GM10248 (cell line): ENCODE results near the gene TMEM198.

Experiments used
- CTCF ChIA-PET: fragments of 300-600 bp; sonication (Branson Sonifier 250); formaldehyde crosslinking; extraction: SDS; loops from one replicate; lab custom pipeline; 2021; ENCODE audit warnings: antibody characterized with exemption; lab: Yijun Ruan, JAX
- POLR2A ChIA-PET: fragments of 350-650 bp; sonication (Branson Sonifier 250); formaldehyde crosslinking; extraction: SDS; loops from one replicate; lab custom pipeline; 2020; ENCODE audit warnings: antibody characterized with exemption; lab: Yijun Ruan, JAX
- DNase-seq: peaks from one replicate; pipeline ENCODE4 v3.0.0; 2012; ENCODE audit errors: extremely low spot score
- TF ChIP-seq, protein P1 (sequence below): IDR thresholded peaks from 2 replicates; pipeline ENCODE4 v1.5.1; 2012; ENCODE audit warnings: mild to moderate bottlenecking, low read depth; ENCODE audit errors: extremely low read depth, missing control alignments, control extremely low read depth

TMEM198 gene

DNA sequence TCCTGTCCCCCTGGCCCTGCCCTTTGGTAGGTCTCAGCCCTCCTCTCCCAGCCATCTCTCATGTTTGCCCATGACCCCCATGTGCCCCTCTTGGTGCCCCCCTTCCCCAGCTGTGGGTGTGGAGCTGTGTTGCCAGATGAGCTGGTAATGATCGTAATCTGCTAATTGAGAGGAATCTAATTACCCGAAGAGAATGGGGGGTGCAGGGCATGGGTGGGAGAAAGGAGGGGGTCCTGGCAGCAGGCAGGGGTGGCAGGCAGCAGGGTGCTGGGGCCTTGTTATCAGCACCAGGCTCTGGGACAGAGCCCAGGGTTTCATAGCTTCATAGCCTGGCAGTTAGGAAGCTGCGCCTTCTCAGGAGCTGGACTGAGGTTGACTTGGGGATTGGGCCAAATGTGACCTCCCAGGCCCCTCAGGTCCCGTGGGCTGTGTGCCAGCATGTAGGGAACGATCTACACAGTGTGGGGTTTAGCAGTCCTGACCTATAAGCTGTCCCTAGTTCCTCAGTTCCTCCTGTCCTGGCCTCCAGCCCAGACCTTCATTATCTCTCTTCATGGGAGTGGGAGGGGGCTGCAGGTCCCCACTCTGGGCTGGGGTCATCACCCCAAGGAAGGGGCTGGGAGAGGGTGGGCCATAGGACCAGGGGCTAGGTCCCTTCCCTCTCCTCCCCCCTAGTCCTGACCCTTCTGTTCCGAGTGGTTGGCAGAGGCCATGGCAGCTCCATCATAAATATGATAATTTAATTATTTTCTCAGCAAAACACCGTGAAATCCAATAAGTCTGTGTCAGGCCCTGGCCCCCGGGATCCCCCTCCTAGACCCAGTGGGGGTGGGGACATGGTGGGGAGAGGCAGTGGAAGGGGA lies 36.0 kb upstream of the TMEM198 start:
- DNase-seq, result no peak
- POLR2A ChIA-PET, result no interaction called here

DNA sequence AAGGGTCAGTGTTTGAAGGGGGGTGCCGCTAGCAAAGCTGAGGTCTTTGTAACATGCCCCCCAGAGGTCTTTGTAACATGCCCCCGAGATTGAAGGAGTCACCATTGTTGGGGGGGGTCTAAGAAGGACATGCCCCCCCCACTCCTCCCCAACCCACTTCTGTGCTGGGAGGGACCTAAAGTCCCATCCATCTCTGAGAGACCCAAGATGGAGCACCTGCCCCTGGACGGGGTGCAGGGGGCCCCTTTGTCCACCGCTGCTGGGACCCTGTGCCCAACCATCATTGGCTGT lies 35.4 kb upstream of the TMEM198 start:
- DNase-seq, result no peak
- CTCF ChIA-PET, result interaction anchor here (0.7 to 5.3 kb wide), 7 partner anchors 9 to 182 kb away, joined by 3 to 50 read pairs (median 4); partner anchors contain the start of gene GMPPA
- POLR2A ChIA-PET, result no interaction called here
- TF ChIP-seq, protein P1, sequence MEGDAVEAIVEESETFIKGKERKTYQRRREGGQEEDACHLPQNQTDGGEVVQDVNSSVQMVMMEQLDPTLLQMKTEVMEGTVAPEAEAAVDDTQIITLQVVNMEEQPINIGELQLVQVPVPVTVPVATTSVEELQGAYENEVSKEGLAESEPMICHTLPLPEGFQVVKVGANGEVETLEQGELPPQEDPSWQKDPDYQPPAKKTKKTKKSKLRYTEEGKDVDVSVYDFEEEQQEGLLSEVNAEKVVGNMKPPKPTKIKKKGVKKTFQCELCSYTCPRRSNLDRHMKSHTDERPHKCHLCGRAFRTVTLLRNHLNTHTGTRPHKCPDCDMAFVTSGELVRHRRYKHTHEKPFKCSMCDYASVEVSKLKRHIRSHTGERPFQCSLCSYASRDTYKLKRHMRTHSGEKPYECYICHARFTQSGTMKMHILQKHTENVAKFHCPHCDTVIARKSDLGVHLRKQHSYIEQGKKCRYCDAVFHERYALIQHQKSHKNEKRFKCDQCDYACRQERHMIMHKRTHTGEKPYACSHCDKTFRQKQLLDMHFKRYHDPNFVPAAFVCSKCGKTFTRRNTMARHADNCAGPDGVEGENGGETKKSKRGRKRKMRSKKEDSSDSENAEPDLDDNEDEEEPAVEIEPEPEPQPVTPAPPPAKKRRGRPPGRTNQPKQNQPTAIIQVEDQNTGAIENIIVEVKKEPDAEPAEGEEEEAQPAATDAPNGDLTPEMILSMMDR, result no peak

More for the DNA sequence above, 36.0 kb upstream of the TMEM198 start:
- TF ChIP-seq, protein P1, result no peak
- CTCF ChIA-PET, result interaction anchor here (0.7 to 5.3 kb wide), 11 partner anchors 8 to 213 kb away, joined by 3 to 50 read pairs (median 3); partner anchors contain the start of genes GMPPA and TMEM198

- ChIA-PET CTCF (interaction anchor here (0.7 to 5.3 kb wide), 13 partner anchors 10 to 111 kb away, joined by 3 to 50 read pairs (median 7); partner anchors contain the start of gene GMPPA), POLR2A (interaction anchor here (1.2 kb wide), 1 partner anchor 11 kb away, joined by 3 read pairs; the partner anchor contains the start of gene GMPPA)
- TF ChIP-seq, protein P1, result no peak
- no peak for DNase-seq
Measured at GRCh38 chr2:219508971-219509779, 34.7 kb upstream of the TMEM198 start.

GRCh38 chr2:219509780-219510511 lies 33.9 kb upstream of the TMEM198 start:
- peak; percentile 70 for DNase-seq
- ChIA-PET CTCF (interaction anchor here (1.0 to 5.3 kb wide), 12 partner anchors 9 to 111 kb away, joined by 3 to 50 read pairs (median 8); partner anchors contain the start of gene GMPPA), POLR2A (interaction anchor here (0.6 to 1.2 kb wide), 2 partner anchors 10 to 11 kb away, joined by 3 read pairs; partner anchors contain the start of gene GMPPA)
- TF ChIP-seq, protein P1, result peak; percentile 81

DNA sequence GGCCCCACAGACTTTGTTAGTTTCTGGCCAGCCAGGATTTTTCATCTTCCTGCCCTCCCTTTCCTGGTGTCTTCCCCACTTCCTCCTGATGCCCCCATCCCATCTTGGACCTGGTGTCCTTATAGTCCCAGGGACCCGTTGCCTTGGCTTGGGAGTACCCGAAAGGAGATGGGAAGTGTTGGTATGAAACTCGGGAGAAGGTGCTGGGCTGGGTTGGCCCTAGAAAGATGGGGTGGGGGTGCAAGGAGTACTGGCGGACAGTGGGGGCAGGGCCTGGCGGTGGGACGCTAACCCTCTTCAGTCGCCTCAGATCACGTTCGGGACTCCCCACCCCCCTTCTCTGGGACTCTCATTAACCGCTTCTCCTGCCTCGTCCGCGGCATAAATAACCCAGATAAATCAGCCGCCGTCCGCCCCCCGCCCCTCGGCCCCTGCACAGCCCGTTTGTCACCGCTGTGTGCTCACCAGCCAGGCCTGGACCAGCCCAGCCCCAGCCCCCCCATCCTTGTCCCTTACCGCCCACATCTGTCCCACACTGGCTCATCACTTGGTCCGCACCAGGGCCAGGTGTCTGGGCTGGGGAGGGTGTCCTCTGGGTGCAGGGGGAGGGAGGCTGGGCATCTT lies 33.2 kb upstream of the TMEM198 start:
- CTCF ChIA-PET, result interaction anchor here (1.1 to 5.3 kb wide), 12 partner anchors 11 to 132 kb away, joined by 4 to 50 read pairs (median 8); partner anchors contain the start of gene GMPPA
- POLR2A ChIA-PET, result interaction anchor here (1.2 kb wide), 1 partner anchor 12 kb away, joined by 3 read pairs; the partner anchor contains the start of gene GMPPA

More for the DNA sequence above, 33.2 kb upstream of the TMEM198 start:
- no peak for DNase-seq
- TF ChIP-seq, protein P1, result no peak
